HS-5 (cell line): Measurements from ENCODE around the gene BCL7B.
"Not testable (repeated sequence)": the region's sequence is repeated elsewhere in the genome, so short reads cannot be mapped to it uniquely, and the experiment has no call there.

Experiments
- DNase-seq: peaks from one replicate; pipeline ENCODE4 v3.0.0-alpha.2; 2012; ENCODE audit warnings: low read depth

Gene BCL7B

GRCh38 chr7:73557397-73558257 lies at the start of gene BCL7B:
Gene BCL7B (minus strand): TSS chr7:73557690. CDS start chr7:73557578, 112 bp downstream.
- no peak for DNase-seq

GRCh38 chr7:73605601-73606220 lies 48.2 kb upstream of the BCL7B start:
- no peak for DNase-seq

GRCh38 chr7:73602721-73603651 lies 45.5 kb upstream of the BCL7B start:
- no peak for DNase-seq

GRCh38 chr7:73599916-73600315 lies 42.4 kb upstream of the BCL7B start:
- DNase-seq, result no peak

- no peak for DNase-seq
Observed at GRCh38 chr7:73599151-73599882, 41.8 kb upstream of the BCL7B start.

GRCh38 chr7:73597978-73598782 lies 40.7 kb upstream of the BCL7B start:
- no peak for DNase-seq

DNA sequence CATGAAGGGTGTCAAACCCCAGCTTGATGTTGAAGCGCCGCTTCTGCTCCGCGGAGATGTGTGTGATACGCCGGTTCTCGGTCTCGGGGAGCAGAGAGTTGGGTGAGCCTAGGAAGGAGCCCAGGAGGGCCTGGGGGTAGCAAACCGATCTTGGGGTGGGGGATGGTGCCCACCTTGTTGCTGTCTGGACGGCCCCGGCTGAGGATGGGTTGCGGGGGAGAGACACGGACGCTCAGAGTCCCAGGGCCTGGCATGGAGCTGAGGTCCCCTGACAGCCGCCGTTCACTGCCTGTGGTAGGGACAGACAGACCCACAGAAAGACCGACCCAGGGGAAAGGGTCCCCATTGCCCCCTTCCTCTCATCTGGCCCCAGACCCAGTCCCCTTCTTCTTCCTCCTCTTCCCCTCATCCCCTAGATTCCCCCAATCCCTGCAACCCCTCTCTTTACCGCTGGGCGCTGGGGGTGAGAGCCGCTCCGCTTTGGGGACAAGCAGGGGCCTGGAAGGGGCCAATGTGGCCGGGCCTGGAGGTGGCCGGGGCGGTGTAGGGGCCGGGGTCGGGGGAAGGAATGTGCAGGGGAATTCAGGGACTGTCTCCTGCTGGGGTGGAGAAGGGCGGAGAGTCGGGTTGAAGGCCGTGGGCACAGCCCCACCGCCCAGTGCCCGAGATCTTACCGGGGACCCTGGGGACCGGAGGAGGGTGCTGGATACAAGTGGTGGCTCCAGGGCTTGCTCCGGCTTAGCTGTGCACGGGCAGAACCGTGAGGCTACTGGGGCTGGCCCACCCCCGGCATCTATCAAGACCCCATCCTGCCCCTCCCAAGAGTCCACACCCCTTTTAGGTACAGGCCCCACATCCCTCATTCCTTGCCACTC lies 38.9 kb upstream of the BCL7B start:
- DNase-seq, result no peak

- DNase-seq, result no peak
Observed at GRCh38 chr7:73595358-73595757, 37.9 kb upstream of the BCL7B start.

DNA sequence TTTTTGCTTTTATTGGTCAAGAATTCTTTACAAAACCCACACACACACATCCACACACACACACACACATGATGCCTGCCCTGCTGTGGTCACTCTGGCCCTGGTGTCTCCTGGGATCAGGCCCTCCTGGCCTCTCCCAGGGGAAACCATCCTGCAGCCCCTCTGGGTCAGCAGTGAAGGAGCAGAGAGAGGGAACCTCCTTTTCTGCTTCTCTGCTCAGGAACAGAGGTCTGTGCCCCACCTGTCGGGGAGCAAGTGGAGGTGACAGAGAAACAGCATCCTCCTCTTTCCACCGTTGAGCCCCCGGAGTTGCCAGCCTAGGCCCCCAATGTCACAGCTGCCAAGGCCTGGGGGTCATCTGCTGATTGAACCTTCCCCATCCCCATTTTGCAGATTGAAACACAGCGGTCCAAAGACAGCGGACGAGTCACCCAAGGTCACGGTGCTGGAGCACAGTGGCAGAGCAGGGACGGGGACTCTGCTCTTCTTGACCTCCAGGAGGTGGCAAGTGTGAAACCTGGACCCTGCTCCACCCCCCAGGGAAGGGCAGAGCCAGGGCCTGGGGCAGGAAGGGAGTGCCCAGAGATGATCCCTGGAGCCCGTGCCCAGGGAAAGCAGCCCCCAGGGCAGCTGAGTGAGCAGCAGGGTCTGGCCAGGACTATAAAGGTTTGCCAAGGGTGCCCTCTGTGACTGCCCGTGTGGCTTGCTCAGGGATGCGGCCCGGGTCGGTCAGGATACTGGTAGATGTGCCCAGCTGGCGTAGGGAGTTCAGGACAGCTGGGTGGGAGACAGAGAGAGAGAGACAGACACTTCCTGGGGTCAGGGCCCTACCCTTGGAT lies 35.9 kb upstream of the BCL7B start:
- no peak for DNase-seq

GRCh38 chr7:73586911-73587310 lies 29.4 kb upstream of the BCL7B start:
- DNase-seq, result no peak

GRCh38 chr7:73585196-73585595 lies 27.7 kb upstream of the BCL7B start:
- no peak for DNase-seq

DNA sequence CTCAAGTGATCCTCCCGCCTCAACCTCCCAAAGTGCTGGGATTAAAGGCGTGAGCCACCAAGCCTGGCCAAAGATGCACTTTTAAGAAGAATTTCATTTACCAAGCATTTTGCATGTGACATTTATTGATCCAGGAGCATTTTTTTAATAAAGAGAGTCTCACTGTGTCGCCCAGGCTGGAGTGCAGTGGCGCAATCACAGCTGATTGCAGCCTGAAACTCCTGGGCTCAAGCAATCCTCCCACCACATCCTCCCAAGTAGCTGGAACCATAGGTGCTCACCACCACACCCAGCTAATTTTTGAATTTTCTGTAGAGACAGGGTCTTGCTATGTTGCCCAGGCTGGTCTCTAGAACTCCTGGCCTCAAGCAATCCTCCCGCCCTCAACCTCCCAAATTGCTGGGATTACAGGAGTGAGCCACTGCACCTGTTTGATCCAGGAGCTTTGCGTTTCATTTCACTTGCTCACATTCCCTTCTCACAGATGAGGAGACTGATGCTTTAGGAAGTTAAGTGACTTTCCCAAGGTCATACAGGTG lies 25.2 kb upstream of the BCL7B start:
- DNase-seq, result no peak

GRCh38 chr7:73581006-73581405 lies 23.5 kb upstream of the BCL7B start:
- not testable (repeated sequence) for DNase-seq

GRCh38 chr7:73578342-73579128 lies 21.0 kb upstream of the BCL7B start, which contains the start of gene TBL2:
Gene TBL2 (minus strand): TSS chr7:73578579. CDS start chr7:73578549, 30 bp downstream.
- DNase-seq, result peak; percentile 96

DNA sequence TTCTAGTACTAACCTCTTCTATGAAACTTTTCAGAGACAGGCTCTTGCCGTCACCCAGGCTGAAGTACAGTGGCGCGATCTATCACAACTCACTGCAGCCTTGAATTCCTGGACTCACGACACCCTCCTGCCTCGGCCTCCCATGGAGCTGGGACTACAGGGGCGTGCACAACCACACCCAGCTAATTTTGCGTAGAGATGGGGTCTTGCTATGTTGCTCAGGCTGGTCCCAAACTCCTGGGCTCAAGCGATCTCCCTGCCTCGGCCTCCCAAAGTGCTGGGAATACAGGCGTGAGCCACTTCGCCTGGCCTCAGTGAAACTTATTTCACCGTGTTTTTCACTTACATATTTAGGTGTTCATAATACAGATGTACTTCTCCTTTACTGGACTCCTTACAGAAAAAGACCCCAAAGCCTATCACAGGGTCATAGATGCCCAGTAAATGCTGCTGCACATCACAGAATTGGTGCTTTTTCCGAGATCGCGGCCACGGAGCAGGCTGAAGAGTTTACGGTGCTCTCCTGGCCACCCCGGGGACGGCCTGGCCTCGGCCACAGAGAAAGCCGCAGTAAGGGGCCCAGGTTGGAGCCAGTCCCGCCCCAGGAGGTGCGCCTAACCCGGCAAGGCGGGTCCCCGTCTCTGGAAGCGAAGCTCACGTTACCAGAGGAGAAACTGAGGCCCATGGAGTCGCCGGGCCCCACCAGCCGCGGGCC lies 20.3 kb upstream of the BCL7B start:
- no peak for DNase-seq

DNA sequence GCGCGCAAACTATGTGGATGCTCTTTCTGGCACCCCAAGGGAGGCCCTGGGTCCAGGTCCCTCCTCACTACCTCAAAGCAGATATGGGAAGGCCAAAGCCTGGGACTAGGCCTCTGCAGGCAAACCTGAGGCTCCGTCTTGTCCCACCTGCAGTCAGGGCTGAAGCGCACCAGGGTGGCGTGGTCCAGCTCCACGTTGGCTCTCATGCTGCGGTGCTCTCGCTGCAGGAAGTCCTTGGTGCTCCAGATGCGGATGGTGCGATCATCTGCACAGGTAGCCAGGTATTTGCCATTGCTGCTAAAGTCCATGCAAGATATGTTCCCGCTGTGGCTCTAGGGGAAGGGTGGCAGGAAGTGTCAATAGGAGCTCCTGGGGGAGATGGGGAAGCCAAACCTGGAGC lies 16.3 kb upstream of the BCL7B start:
- no peak for DNase-seq

DNA sequence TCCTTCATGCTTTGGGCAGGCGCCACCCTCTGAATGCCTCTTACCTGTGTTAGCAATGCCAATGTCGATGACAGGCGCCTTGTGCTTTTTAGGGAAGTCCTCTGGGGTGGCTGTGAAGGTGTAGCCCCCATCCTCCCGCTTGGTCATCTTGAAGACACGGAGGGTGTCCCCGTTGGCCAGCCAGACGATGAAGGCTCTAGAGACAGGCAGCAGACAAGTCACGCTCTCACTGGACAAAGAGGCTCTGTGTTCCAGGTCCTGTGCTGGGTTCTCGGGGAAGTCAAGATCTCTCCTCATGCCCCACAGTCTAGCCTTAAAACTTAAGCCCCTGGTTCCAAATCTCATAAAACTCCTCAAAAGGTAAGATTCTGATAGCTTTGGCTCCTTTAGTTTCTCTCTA lies 15.8 kb upstream of the BCL7B start:
- no peak for DNase-seq
